Stimulated activated naive B cell treated with anti-CD40 and anti-IgM and Interleukin-4, amounts not matched to agents 10 μg/mL and 1 μg/mL and 100 μg/mL, for 72 hours (primary cell): ENCODE results near the gene PTPMT1.
A peak's percentile ranks its signal among the peaks of the same experiment; 100 is the strongest.

Experiments
- ATAC-seq, 2 donors: fragments of 150-1000 bp; cut with Tn5 transposase; replicated peaks; 2 replicates each; pipeline ENCODE4 v1.10.0; 2021; ENCODE audit warnings: moderate library complexity in 1 of 2
- DNase-seq: peaks from one replicate; pipeline ENCODE4 v3.0.0; 2021
- H3K27ac Mint-ChIP-seq: one replicate; pipeline ENCODE4 v1.8.0; 2022; ENCODE audit warnings: mild to moderate bottlenecking, mixed read lengths
- H3K27me3 Mint-ChIP-seq, 2 donors: one replicate each; pipeline ENCODE4 v1.8.0; 2022; ENCODE audit warnings: mixed read lengths in 2 of 2
- H3K36me3 Mint-ChIP-seq, 2 donors: one replicate each; pipeline ENCODE4 v1.8.0; 2022; ENCODE audit warnings: mixed read lengths in 2 of 2, mild to moderate bottlenecking in 1 of 2
- H3K4me1 Mint-ChIP-seq, 2 donors: one replicate each; pipeline ENCODE4 v1.8.0; 2022; ENCODE audit warnings: mixed read lengths in 2 of 2, mild to moderate bottlenecking in 1 of 2
- H3K4me3 Mint-ChIP-seq, 2 donors: one replicate each; pipeline ENCODE4 v1.8.0; 2022; ENCODE audit warnings: mild to moderate bottlenecking in 2 of 2, mixed read lengths in 2 of 2, moderate library complexity in 1 of 2
- H3K9me3 Mint-ChIP-seq, 2 donors: one replicate each; pipeline ENCODE4 v1.8.0; 2022; ENCODE audit warnings: mixed read lengths in 2 of 2, mild to moderate bottlenecking in 1 of 2

PTPMT1 gene

GRCh38 chr11:47593934-47594855 is 28.8 kb downstream of the PTPMT1 start, which contains the start of gene C1QTNF4:
C1QTNF4 (minus strand) TSS chr11:47594411; CDS start chr11:47590810, 3,601 bp downstream.
- DNase-seq = no peak
- peak within 1 kb of the TSS; percentile 48 to 62 for H3K4me3 Mint-ChIP-seq
- peaks cover 39 to 50% of the 10 kb centered on the region in 2 donors for H3K27me3 Mint-ChIP-seq

GRCh38 chr11:47595029-47595428 is 29.6 kb downstream of the PTPMT1 start:
- H3K9me3 Mint-ChIP-seq = no peaks in the 10 kb centered on the region
- no peak for DNase-seq
- H3K27ac Mint-ChIP-seq = no peak overlapping the region
- ATAC-seq = peak in 1 of 2 donors; percentile 24
- H3K4me1 Mint-ChIP-seq = peaks cover 11 to 22% of the 10 kb centered on the region in 2 donors
- H3K36me3 Mint-ChIP-seq = no peaks in the 10 kb centered on the region
- no peak overlapping the region for H3K4me3 Mint-ChIP-seq
- H3K27me3 Mint-ChIP-seq = peaks cover 41 to 50% of the 10 kb centered on the region in 2 donors

More at GRCh38 chr11:47593934-47594855, 28.8 kb downstream of the PTPMT1 start, which contains the start of gene C1QTNF4:
- Mint-ChIP-seq H3K27ac (no peak within 1 kb of the TSS), H3K4me1 (peaks cover 11 to 22% of the 10 kb centered on the region in 2 donors), H3K9me3 (no peaks in the 10 kb centered on the region), H3K36me3 (no peaks in the 10 kb centered on the region)
- ATAC-seq = no peak

- Mint-ChIP-seq H3K4me1 (peaks cover 11 to 22% of the 10 kb centered on the region in 2 donors), H3K36me3 (no peaks in the 10 kb centered on the region), H3K9me3 (no peaks in the 10 kb centered on the region), H3K27me3 (peaks cover 41 to 50% of the 10 kb centered on the region in 2 donors), H3K27ac (no peak overlapping the region), H3K4me3 (no peak overlapping the region)
- ATAC-seq = no peak
- DNase-seq = no peak
Observed at GRCh38 chr11:47595967-47596366, 30.6 kb downstream of the PTPMT1 start.

GRCh38 chr11:47599902-47600301 is 34.5 kb downstream of the PTPMT1 start:
- no peaks in the 10 kb centered on the region for H3K9me3 Mint-ChIP-seq
- H3K27ac Mint-ChIP-seq = no peak overlapping the region
- H3K4me3 Mint-ChIP-seq = no peak overlapping the region
- DNase-seq (no peak), ATAC-seq (no peak)
- no peaks in the 10 kb centered on the region for H3K4me1 Mint-ChIP-seq
- H3K27me3 Mint-ChIP-seq = peaks cover 12 to 13% of the 10 kb centered on the region in 2 donors
- no peaks in the 10 kb centered on the region for H3K36me3 Mint-ChIP-seq

- DNase-seq = no peak
- Mint-ChIP-seq H3K27me3 (peaks cover 0 to 5% of the 10 kb centered on the region in 2 donors), H3K4me1 (peaks cover 0 to 4% of the 10 kb centered on the region in 2 donors), H3K36me3 (peaks cover 0 to 8% of the 10 kb centered on the region in 2 donors), H3K9me3 (no peaks in the 10 kb centered on the region), H3K4me3 (no peak overlapping the region), H3K27ac (no peak overlapping the region)
- ATAC-seq = no peak
Observed at GRCh38 chr11:47603295-47603694, 37.9 kb downstream of the PTPMT1 start.

GRCh38 chr11:47605921-47606320 is 40.5 kb downstream of the PTPMT1 start:
- peaks cover 0 to 9% of the 10 kb centered on the region in 2 donors for H3K4me1 Mint-ChIP-seq
- peaks cover 0 to 14% of the 10 kb centered on the region in 2 donors for H3K36me3 Mint-ChIP-seq
- H3K4me3 Mint-ChIP-seq = no peak overlapping the region
- H3K27me3 Mint-ChIP-seq = no peaks in the 10 kb centered on the region
- DNase-seq (no peak), ATAC-seq (no peak)
- no peaks in the 10 kb centered on the region for H3K9me3 Mint-ChIP-seq
- H3K27ac Mint-ChIP-seq = no peak overlapping the region

- no peaks in the 10 kb centered on the region for H3K9me3 Mint-ChIP-seq
- DNase-seq (no peak), ATAC-seq (peak in 1 of 2 donors; percentile 36)
- H3K4me1 Mint-ChIP-seq = peaks cover 8 to 17% of the 10 kb centered on the region in 2 donors
- peaks cover 0 to 20% of the 10 kb centered on the region in 2 donors for H3K36me3 Mint-ChIP-seq
- no peaks in the 10 kb centered on the region for H3K27me3 Mint-ChIP-seq
- H3K27ac Mint-ChIP-seq = no peak overlapping the region
- H3K4me3 Mint-ChIP-seq = no peak overlapping the region
Observed at GRCh38 chr11:47606731-47607130, 41.3 kb downstream of the PTPMT1 start.

GRCh38 chr11:47607380-47607779 is 42.0 kb downstream of the PTPMT1 start:
- ATAC-seq = no peak
- no peak for DNase-seq
- no peaks in the 10 kb centered on the region for H3K27me3 Mint-ChIP-seq
- peaks cover 0 to 20% of the 10 kb centered on the region in 2 donors for H3K36me3 Mint-ChIP-seq
- H3K4me3 Mint-ChIP-seq = no peak overlapping the region
- H3K9me3 Mint-ChIP-seq = no peaks in the 10 kb centered on the region
- H3K27ac Mint-ChIP-seq = no peak overlapping the region
- H3K4me1 Mint-ChIP-seq = peaks cover 9 to 23% of the 10 kb centered on the region in 2 donors

GRCh38 chr11:47609675-47610074 is 44.3 kb downstream of the PTPMT1 start:
- Mint-ChIP-seq H3K9me3 (no peaks in the 10 kb centered on the region), H3K36me3 (peaks cover 0 to 20% of the 10 kb centered on the region in 2 donors), H3K27ac (no peak overlapping the region), H3K27me3 (no peaks in the 10 kb centered on the region), H3K4me3 (no peak overlapping the region), H3K4me1 (peaks cover 9 to 23% of the 10 kb centered on the region in 2 donors)
- ATAC-seq (no peak), DNase-seq (no peak)

- ATAC-seq (peak; percentile 95 to 96), DNase-seq (no peak)
- Mint-ChIP-seq H3K9me3 (no peaks in the 10 kb centered on the region), H3K4me3 (peak overlapping the region in 1 of 2 donors; percentile 21), H3K36me3 (peaks cover 0 to 16% of the 10 kb centered on the region in 2 donors), H3K27ac (peak overlapping the region; percentile 51), H3K27me3 (no peaks in the 10 kb centered on the region), H3K4me1 (peaks cover 9 to 23% of the 10 kb centered on the region in 2 donors)
Observed at GRCh38 chr11:47611348-47611794, 46.0 kb downstream of the PTPMT1 start.

- H3K4me1 Mint-ChIP-seq = peaks cover 9 to 17% of the 10 kb centered on the region in 2 donors
- peaks cover 14 to 16% of the 10 kb centered on the region in 2 donors for H3K36me3 Mint-ChIP-seq
Observed at GRCh38 chr11:47615249-47615648, 49.9 kb downstream of the PTPMT1 start.

GRCh38 chr11:47616726-47617416 is 51.5 kb downstream of the PTPMT1 start:
- ATAC-seq (no peak), DNase-seq (no peak)
- Mint-ChIP-seq H3K27ac (no peak overlapping the region), H3K27me3 (no peaks in the 10 kb centered on the region), H3K4me3 (no peak overlapping the region), H3K9me3 (no peaks in the 10 kb centered on the region), H3K36me3 (peaks cover 6 to 17% of the 10 kb centered on the region in 2 donors), H3K4me1 (peaks cover 0 to 4% of the 10 kb centered on the region in 2 donors)

More at GRCh38 chr11:47615249-47615648, 49.9 kb downstream of the PTPMT1 start:
- H3K9me3 Mint-ChIP-seq = no peaks in the 10 kb centered on the region
- ATAC-seq (no peak), DNase-seq (no peak)
- no peaks in the 10 kb centered on the region for H3K27me3 Mint-ChIP-seq
- peak overlapping the region; percentile 42 for H3K27ac Mint-ChIP-seq
- H3K4me3 Mint-ChIP-seq = no peak overlapping the region

GRCh38 chr11:47617417-47617809 is 52.0 kb downstream of the PTPMT1 start:
- H3K27ac Mint-ChIP-seq = no peak overlapping the region
- DNase-seq = no peak
- no peak overlapping the region for H3K4me3 Mint-ChIP-seq
- no peaks in the 10 kb centered on the region for H3K27me3 Mint-ChIP-seq
- H3K36me3 Mint-ChIP-seq = peaks cover 6 to 21% of the 10 kb centered on the region in 2 donors
- no peak for ATAC-seq
- no peaks in the 10 kb centered on the region for H3K9me3 Mint-ChIP-seq
- H3K4me1 Mint-ChIP-seq = no peaks in the 10 kb centered on the region

GRCh38 chr11:47620836-47621378 is 55.5 kb downstream of the PTPMT1 start:
- Mint-ChIP-seq H3K36me3 (peaks cover 20 to 31% of the 10 kb centered on the region in 2 donors), H3K27ac (no peak overlapping the region)

More at GRCh38 chr11:47620836-47621378, 55.5 kb downstream of the PTPMT1 start:
- Mint-ChIP-seq H3K4me1 (no peaks in the 10 kb centered on the region), H3K9me3 (no peaks in the 10 kb centered on the region), H3K27me3 (no peaks in the 10 kb centered on the region), H3K4me3 (no peak overlapping the region)
- DNase-seq = no peak
- ATAC-seq = no peak
